GM19455 (cell line): ENCODE results near the gene TTLL13.
"Not testable (repeated sequence)": the region's sequence is repeated elsewhere in the genome, so short reads cannot be mapped to it uniquely, and the experiment has no call there.

Source experiments
- ATAC-seq: cut with Tn5 transposase; IDR thresholded peaks from one replicate; pipeline ENCODE4 v1.9.1; 2021; ENCODE audit not compliant: unreplicated experiment

Gene TTLL13

GRCh38 chr15:90234096-90234988 lies 15.0 kb upstream of the TTLL13 start, which contains the start of gene GDPGP1:
Gene GDPGP1, plus strand, starts transcription at chr15:90234209. Its CDS starts 6,700 bp downstream, at chr15:90240909.
- peak; percentile 67 for ATAC-seq

- no peak for ATAC-seq
Observed at GRCh38 chr15:90239371-90239770, 10.0 kb upstream of the TTLL13 start.

GRCh38 chr15:90240856-90241255 lies 8.5 kb upstream of the TTLL13 start:
- ATAC-seq, result no peak

- no peak for ATAC-seq
Observed at GRCh38 chr15:90241343-90242192, 7.8 kb upstream of the TTLL13 start.

GRCh38 chr15:90243943-90244639 lies 5.3 kb upstream of the TTLL13 start:
- no peak for ATAC-seq

- ATAC-seq, result no peak
Observed at GRCh38 chr15:90248789-90249202, 560 bp upstream of the TTLL13 start.

- ATAC-seq, result no peak
Observed at GRCh38 chr15:90257776-90258175, 8.4 kb downstream of the TTLL13 start.

GRCh38 chr15:90259524-90259923 lies 10.2 kb downstream of the TTLL13 start:
- ATAC-seq, result peak; percentile 76

GRCh38 chr15:90260731-90261130 lies 11.4 kb downstream of the TTLL13 start:
- ATAC-seq, result not testable (repeated sequence)

GRCh38 chr15:90261811-90262210 lies 12.5 kb downstream of the TTLL13 start:
- no peak for ATAC-seq

GRCh38 chr15:90262426-90262825 lies 13.1 kb downstream of the TTLL13 start:
- ATAC-seq, result no peak

GRCh38 chr15:90264671-90265070 lies 15.3 kb downstream of the TTLL13 start:
- ATAC-seq, result no peak

- ATAC-seq, result peak; percentile 92
Observed at GRCh38 chr15:90265271-90266060, 16.1 kb downstream of the TTLL13 start, which contains the start of gene NGRN. Gene NGRN, plus strand, starts transcription at chr15:90265672. Its CDS starts 41 bp downstream, at chr15:90265713.

GRCh38 chr15:90266061-90266431 lies 16.7 kb downstream of the TTLL13 start:
- ATAC-seq, result peak; percentile 10

- ATAC-seq, result no peak
Observed at GRCh38 chr15:90266485-90266884, 17.1 kb downstream of the TTLL13 start.

- ATAC-seq, result no peak
Observed at GRCh38 chr15:90268415-90268814, 19.1 kb downstream of the TTLL13 start.

GRCh38 chr15:90270502-90271150 lies 21.3 kb downstream of the TTLL13 start:
- no peak for ATAC-seq

GRCh38 chr15:90271459-90272166 lies 22.3 kb downstream of the TTLL13 start:
- no peak for ATAC-seq

GRCh38 chr15:90278467-90278866 lies 29.1 kb downstream of the TTLL13 start:
- not testable (repeated sequence) for ATAC-seq
